ENCODE measurements around the gene JCAD.

DNA sequence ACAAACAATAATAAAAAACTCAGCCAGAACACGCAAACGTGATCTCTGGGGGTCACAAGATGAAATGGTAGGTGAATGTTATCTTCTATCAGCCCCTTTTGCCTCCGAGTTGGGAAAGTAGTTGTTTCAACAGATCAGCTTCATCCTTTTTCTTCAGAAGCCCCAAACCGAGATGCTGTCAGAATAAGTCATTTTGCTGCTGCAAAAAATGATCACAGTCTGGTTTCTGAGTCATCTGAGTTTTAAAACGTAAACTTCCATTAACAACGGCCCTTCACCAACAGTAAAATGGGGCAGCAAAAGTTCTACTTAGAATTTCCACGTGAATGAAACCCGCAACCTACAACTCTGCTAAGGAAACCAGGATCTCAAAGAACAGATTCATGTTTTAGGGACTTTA lies 44.9 kb downstream of the JCAD start:
- TF ChIP-seq, protein P1, sequence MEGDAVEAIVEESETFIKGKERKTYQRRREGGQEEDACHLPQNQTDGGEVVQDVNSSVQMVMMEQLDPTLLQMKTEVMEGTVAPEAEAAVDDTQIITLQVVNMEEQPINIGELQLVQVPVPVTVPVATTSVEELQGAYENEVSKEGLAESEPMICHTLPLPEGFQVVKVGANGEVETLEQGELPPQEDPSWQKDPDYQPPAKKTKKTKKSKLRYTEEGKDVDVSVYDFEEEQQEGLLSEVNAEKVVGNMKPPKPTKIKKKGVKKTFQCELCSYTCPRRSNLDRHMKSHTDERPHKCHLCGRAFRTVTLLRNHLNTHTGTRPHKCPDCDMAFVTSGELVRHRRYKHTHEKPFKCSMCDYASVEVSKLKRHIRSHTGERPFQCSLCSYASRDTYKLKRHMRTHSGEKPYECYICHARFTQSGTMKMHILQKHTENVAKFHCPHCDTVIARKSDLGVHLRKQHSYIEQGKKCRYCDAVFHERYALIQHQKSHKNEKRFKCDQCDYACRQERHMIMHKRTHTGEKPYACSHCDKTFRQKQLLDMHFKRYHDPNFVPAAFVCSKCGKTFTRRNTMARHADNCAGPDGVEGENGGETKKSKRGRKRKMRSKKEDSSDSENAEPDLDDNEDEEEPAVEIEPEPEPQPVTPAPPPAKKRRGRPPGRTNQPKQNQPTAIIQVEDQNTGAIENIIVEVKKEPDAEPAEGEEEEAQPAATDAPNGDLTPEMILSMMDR (conservative IDR thresholded peaks at IDR 0.05), result no peak
- no peak for TF ChIP-seq EZH2 (IDR thresholded peaks at IDR 0.05; ENCODE audit: low read depth)

All from PC-9 (cell line).